BE2C (cell line): Measurements from ENCODE around the gene GPR173.

Source experiments
- DNase-seq: peaks from one replicate; pipeline ENCODE4 v3.0.0-alpha.2; 2020
- H3K27me3 ChIP-seq: fragments of 250-450 bp; sonication (Bioruptor Pico); 2 replicates; pipeline ENCODE4 v1.5.1; 2020; ENCODE audit warnings: mild to moderate bottlenecking
- H3K36me3 ChIP-seq: fragments of 250-450 bp; sonication (Bioruptor Pico); 2 replicates; pipeline ENCODE4 v1.5.1; 2020; ENCODE audit warnings: mild to moderate bottlenecking
- H3K4me1 ChIP-seq: fragments of 250-450 bp; sonication (Bioruptor Pico); 2 replicates; pipeline ENCODE4 v1.5.1; 2020
- H3K4me3 ChIP-seq: 2 replicates; pipeline ENCODE4 v1.5.1; 2011; ENCODE audit warnings: low read depth, low read length
- H3K9me3 ChIP-seq: fragments of 250-450 bp; sonication (Bioruptor Pico); 2 replicates; pipeline ENCODE4 v1.5.1; 2020
- CTCF ChIP-seq: IDR thresholded peaks from 2 replicates; pipeline ENCODE4 v1.5.1; 2012; ENCODE audit warnings: mild to moderate bottlenecking, low read depth, low read length

Gene GPR173

GRCh38 chrX:53071604-53072417 lies 23.2 kb downstream of the GPR173 start:
- peak; percentile 65 for DNase-seq
- peaks cover 5% of the 10 kb centered on the region; the same call in 1 of the 2 replicates for H3K4me1 ChIP-seq
- H3K27me3 ChIP-seq = no peaks in the 10 kb centered on the region
- no peaks in the 10 kb centered on the region for H3K36me3 ChIP-seq
- H3K9me3 ChIP-seq = no peaks in the 10 kb centered on the region
- peak; percentile 68 for TF ChIP-seq CTCF
- peak overlapping the region; percentile 62 for H3K4me3 ChIP-seq

GRCh38 chrX:53072418-53073114 lies 24.0 kb downstream of the GPR173 start:
- Histone ChIP-seq H3K4me1 (peaks cover 5% of the 10 kb centered on the region; the same call in 1 of the 2 replicates), H3K4me3 (peak overlapping the region; percentile 62), H3K36me3 (no peaks in the 10 kb centered on the region; the same call in 1 of the 2 replicates), H3K9me3 (no peaks in the 10 kb centered on the region), H3K27me3 (no peaks in the 10 kb centered on the region)
- no peak for TF ChIP-seq CTCF
- DNase-seq = no peak

- TF ChIP-seq CTCF = no peak
- Histone ChIP-seq H3K4me1 (peaks cover 5% of the 10 kb centered on the region; the same call in 1 of the 2 replicates), H3K36me3 (no peaks in the 10 kb centered on the region; the same call in 1 of the 2 replicates), H3K4me3 (no peak overlapping the region), H3K27me3 (no peaks in the 10 kb centered on the region), H3K9me3 (no peaks in the 10 kb centered on the region)
- DNase-seq = peak; percentile 44
Observed at GRCh38 chrX:53073115-53073586, 24.6 kb downstream of the GPR173 start.

- H3K9me3 ChIP-seq = no peaks in the 10 kb centered on the region
- TF ChIP-seq CTCF = no peak
- peaks cover 5% of the 10 kb centered on the region; the same call in 1 of the 2 replicates for H3K4me1 ChIP-seq
- H3K27me3 ChIP-seq = no peaks in the 10 kb centered on the region
- no peaks in the 10 kb centered on the region; the same call in 1 of the 2 replicates for H3K36me3 ChIP-seq
- DNase-seq = no peak
- no peak overlapping the region for H3K4me3 ChIP-seq
Observed at GRCh38 chrX:53075011-53075410, 26.4 kb downstream of the GPR173 start.

GRCh38 chrX:53076671-53077070 lies 28.1 kb downstream of the GPR173 start:
- Histone ChIP-seq H3K36me3 (no peaks in the 10 kb centered on the region; the same call in 1 of the 2 replicates), H3K27me3 (no peaks in the 10 kb centered on the region), H3K9me3 (no peaks in the 10 kb centered on the region), H3K4me3 (no peak overlapping the region), H3K4me1 (peaks cover 5% of the 10 kb centered on the region; the same call in 1 of the 2 replicates)
- no peak for DNase-seq
- TF ChIP-seq CTCF = no peak
